Right renal pelvis (tissue), 4 donors: ENCODE measurements around the gene ZDHHC16. TPM values are rescaled to one million over a fixed set of nuclear protein-coding genes. Genes with fewer than 3 reads are reported as not detected.
"Not testable (repeated sequence)": the region's sequence is repeated elsewhere in the genome, so short reads cannot be mapped to it uniquely, and the experiment has no call there.

Source experiments
- DNase-seq, 4 donors: peaks; one replicate each; pipeline ENCODE4 v3.0.0-alpha.2; 2013; ENCODE audit warnings: low read depth in 4 of 4, low spot score in 3 of 4, missing footprints in 1 of 4
- polyA plus RNA-seq, 4 donors: library from polyadenylated mRNA; unstranded; fragments of 120-200 nt; gene quantifications; one replicate each; pipeline ENCODE4 v1.2.1, GENCODE V29; 2013; ENCODE audit not compliant: insufficient read length in 4 of 4

ZDHHC16 gene
- polyA plus RNA-seq, 4 donors, result 35.9 to 40.2 (median 37.7) TPM

DNA sequence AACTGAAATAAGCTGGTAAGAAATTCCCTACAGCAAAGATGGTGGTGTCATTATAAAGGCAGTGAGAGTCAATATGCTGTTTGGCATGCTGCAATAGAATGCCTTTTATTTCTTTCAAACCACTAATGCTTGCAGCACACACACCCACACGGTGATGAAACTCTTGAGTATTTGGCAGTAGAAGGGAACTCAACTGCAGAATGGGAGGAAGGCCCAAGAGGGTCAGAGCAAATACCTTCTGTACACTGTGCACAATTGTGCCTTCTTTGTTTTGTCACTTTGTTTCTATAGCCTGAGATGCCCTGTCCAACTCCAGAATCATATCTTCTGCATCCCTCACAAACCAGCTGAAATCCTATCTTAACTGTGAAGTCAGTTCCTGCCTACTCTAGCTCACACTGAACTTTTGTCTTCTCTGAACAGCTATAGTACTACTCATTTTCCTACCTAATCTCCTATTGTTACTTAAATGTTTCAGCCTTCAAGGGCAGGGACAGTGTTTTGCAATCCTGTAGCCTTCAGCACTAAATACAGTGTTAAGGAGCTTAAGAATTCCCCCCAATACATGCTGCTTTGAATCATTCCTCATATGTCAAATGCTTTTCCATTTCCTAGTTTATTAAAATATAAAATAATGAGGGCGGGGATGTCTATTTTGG lies 30.1 kb downstream of the ZDHHC16 start:
- DNase-seq, result no peak

- DNase-seq, result not testable (repeated sequence)
Observed at GRCh38 chr10:97479410-97479809, 33.4 kb downstream of the ZDHHC16 start.

- DNase-seq, result no peak
Observed at GRCh38 chr10:97479939-97480338, 34.0 kb downstream of the ZDHHC16 start.

DNA sequence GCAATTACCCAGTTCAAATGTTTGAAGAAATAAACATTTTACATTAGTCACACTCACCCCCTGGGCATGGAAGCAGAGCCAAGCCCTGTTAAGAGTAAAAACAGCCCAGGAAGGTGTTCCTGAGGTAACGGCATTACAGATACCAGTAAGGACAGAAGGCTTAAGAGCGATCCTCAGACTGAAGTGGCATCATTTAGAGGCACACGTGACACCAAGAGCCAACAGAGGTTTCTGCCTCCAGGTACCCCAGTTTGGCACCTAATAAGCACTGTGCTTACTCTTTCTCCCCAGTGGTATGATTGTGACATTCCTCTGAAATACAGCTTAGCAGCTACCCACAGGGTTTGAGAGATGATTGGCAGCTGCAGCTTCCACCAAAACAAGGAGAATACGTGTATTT lies 35.1 kb downstream of the ZDHHC16 start:
- no peak for DNase-seq

DNA sequence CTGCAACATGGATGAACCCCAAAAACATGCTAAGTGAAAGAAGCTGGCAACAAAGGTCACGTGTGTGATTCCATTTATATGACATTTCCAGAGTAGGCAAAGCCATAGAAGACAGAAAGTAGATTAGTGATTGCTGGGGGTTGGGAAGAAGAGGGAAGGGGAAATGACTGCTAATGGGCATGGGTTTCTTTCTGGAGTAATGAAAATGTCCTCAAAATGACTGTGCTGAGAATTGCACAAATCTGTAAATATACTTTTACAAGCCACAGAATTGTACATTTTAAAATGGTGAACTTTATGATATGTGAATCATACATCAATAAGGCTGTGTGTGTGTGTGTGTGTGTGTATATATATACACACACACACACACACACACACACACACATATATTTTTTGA lies 36.4 kb downstream of the ZDHHC16 start:
- DNase-seq, result no peak

- no peak for DNase-seq
Observed at GRCh38 chr10:97483506-97483905, 37.5 kb downstream of the ZDHHC16 start.

DNA sequence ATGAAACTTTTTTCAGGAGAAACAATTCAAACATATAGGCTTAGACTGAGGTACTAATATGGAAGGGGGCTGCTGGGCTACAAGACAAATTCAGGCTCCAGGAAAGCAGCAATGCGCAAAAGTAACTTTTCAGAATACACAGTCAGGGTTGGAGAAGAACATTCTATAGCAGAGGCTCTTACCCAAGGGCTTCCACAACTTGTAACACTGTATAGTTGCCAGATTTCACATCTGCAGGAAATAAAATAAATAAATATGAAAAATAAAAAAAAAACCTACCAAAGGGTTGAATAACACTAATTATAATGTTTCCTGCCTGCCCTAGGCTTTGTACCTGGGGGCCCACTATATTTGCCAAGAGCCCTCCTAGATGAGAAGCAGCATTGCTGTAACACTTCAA lies 37.9 kb downstream of the ZDHHC16 start:
- no peak for DNase-seq

DNA sequence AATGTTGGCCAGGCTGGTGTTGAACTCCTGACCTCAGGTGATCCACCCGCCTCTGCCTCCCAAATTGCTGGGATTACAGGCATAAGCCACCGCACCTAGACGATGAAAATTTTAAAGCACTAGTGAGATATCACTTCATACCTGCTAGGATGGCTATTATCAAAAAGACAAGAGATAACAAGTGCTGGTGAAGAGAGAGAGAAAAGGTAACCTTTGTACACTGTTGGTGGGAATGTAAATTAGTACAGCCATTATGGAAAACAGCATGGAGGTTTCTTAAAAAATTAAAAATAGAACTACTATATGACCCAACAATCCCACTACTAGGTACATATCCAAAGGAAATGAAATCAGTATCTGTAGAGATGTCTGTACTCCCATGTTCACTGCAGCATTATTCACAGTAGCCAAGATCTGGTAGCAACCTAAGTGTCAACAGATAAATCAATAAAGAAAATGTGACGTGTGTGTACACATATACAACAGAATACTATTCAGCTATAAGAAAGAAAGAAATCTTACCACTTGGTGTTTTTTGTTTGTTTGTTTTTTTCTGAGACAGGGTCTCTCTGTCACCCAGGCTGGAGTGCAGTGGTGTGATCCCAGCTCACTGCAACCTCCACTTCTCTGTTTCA lies 39.8 kb downstream of the ZDHHC16 start:
- no peak for DNase-seq

DNA sequence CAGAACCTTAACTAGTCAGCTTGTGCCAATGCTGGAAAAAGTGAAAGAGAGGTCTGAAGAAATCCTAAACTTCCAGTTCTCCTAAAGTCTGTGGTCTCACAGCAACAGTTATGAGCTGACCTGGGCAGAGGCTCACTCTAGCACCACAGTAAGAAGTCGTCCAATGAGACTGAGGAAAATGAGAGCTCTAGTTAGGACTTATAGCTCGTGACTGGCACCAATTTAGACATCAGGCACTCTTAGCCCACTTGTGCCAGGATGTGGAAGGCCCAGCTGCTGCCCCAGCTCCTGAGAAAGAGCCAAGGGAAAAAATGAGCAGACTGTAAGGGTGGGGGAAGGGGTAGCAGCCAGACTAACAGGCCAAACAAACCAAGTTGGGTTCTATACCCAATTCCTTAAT lies 44.6 kb downstream of the ZDHHC16 start:
- no peak for DNase-seq

GRCh38 chr10:97494151-97494550 lies 48.2 kb downstream of the ZDHHC16 start:
- no peak for DNase-seq

GRCh38 chr10:97494863-97495506 lies 49.0 kb downstream of the ZDHHC16 start:
- no peak for DNase-seq

GRCh38 chr10:97497572-97498075 lies 51.6 kb downstream of the ZDHHC16 start:
- DNase-seq, result no peak

DNA sequence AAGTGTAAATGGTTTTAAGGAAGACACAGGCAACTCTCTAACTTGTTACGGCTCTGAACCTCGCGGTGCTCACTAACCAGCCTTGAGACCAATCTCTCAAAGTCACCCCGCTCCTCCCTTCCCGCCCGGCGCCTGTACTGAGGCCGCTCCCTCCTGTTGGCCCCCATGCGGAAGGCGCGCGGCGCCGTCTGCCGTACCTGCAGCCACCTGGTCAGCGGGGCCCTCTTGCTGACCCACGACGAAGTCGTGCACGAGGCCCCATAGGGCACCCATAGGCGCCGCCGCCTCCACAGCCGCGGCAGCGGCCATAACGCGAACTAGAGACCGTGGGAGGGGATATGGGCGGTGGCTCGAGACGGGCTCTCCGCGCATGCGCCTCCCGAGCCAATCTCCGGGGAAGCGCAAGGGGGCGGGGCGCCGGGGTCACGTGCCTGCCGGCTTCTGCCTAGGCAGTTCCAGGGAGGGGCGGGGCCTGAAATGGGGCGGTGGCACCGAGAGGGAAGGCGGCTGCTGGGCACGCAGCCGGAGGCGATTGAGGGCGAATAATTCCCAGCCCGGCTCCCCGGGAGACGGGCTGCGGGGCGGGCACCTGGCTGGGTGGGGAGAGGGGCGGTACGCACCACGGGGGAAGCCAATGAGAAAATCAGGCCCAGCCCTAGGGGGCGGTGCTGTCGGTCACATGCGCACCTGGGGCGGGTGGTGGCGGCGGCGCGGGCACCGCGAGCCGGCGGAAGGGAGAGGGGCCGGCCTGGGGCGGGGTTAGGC lies 52.3 kb downstream of the ZDHHC16 start, which contains the start of gene MMS19:
TSS of gene MMS19 (minus strand) at position 347 of the 765 bp plus-strand sequence. CDS start at position 309, 38 bp downstream.
- DNase-seq, result peak; percentile 95 to 98 (median 96)

GRCh38 chr10:97498841-97499560 lies 53.0 kb downstream of the ZDHHC16 start, which contains the start of gene UBTD1:
UBTD1 (plus strand) TSS chr10:97498924; CDS start chr10:97499204, 280 bp downstream.
- DNase-seq, result peak in 1 of 4 donors; percentile 31

DNA sequence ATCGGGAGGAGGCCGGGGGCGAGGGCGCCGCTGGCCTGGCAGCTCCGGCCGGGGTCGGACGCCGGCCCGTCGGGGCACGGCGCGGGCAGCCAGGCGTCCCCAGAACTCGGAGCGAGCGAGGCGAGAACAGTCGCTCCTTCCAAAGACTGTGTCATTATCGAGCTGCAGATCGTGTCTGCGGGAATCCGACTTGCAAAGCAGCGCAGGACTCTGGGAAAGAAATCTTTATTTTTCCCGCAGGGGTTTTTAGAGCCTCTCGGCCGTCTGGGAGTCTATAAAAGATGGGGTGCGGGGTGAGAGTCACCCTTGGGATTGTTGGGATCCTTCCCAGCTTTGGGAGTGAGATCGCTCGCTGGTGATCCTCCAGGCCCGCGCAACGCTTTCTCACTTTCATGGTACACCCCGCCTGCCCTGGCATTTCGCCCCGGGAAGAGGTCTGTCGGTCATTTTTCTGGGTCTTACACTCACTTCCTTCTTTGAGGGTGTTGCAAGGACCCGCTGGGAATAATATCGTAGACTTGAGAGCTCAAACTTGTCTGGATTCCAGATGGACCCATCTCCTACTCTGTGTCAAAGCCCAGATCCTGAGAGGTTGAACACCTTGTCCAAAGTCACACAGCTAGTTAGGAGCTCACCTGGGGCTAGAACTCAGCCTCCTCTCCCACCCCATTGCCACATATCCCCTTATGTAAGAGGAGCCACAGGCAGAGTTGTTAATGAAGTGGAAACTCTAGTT lies 53.8 kb downstream of the ZDHHC16 start:
- no peak for DNase-seq

DNA sequence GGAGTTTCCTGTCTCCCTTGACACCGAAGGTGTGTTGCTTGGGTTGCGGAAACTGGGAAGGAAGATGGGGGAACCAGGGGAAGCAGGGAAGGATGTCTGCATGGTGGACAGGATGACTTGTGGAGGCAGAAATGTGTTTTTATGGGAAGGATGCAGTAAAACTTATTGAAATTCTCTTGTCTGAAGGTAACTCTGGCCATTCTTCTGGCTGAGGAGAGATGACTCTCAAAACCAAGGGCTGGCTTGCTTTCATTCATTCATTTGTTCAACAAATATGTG lies 54.3 kb downstream of the ZDHHC16 start:
- no peak for DNase-seq

DNA sequence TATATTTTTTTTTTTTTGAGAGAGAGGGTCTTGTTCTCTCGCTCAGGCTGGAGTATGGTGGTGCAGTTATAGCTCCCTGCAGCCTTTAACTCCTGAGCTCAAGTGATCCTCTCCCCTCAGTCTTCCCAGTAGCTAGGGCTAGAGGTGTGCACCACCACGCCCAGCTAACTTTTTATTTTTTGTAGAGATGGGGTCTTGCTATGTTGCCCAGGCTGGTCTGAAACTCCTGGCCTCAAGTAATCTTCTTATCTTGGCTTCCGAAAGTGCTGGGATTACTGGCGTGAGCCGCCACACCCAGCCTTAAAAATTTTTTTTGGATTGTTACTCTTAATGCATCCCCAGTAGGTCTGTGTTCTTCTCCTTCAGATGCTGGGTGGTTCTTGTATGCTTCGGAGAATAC lies 56.9 kb downstream of the ZDHHC16 start:
- DNase-seq, result no peak

- no peak for DNase-seq
Observed at GRCh38 chr10:97503406-97503805, 57.4 kb downstream of the ZDHHC16 start.

DNA sequence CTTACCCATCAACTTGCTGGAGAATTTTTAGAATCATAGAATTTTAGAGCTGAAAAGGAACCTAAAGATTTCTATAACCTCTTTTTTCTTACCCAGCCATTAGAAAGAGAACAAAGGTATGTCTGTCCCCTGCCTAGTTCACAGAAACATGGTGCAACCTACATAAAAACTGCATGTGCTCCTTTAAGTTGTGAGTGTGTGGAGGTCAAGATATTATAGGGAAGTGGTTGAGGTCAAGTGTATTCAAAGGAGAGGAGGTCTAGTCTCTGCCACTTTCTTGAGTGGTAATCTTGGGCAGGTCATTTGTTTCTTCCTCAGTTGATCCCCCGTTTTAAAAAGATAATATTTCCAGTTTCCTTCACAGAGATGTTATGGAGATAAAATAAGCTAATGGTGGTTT lies 59.2 kb downstream of the ZDHHC16 start:
- no peak for DNase-seq
